Measurements from ENCODE around the gene FBRS.

DNA sequence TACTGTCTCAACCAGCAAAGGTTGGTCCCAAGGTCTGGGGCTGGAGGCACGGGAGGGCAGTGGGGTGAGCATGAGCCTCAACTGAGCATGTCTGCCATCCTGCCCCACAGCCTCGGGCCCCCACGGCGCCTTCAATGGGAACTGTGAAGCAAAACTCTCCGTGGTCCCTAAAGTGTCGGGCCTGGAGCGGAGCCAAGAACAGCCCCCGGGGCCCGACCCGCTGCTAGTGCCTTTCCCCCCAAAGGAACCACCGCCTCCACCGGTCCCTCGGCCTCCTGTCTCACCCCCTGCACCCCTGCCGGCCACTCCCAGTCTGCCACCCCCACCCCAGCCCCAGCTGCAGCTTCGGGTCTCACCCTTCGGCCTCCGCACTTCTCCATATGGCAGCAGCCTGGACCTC, 4.2 kb downstream of the FBRS start:
- TF ChIP-seq, protein P1, sequence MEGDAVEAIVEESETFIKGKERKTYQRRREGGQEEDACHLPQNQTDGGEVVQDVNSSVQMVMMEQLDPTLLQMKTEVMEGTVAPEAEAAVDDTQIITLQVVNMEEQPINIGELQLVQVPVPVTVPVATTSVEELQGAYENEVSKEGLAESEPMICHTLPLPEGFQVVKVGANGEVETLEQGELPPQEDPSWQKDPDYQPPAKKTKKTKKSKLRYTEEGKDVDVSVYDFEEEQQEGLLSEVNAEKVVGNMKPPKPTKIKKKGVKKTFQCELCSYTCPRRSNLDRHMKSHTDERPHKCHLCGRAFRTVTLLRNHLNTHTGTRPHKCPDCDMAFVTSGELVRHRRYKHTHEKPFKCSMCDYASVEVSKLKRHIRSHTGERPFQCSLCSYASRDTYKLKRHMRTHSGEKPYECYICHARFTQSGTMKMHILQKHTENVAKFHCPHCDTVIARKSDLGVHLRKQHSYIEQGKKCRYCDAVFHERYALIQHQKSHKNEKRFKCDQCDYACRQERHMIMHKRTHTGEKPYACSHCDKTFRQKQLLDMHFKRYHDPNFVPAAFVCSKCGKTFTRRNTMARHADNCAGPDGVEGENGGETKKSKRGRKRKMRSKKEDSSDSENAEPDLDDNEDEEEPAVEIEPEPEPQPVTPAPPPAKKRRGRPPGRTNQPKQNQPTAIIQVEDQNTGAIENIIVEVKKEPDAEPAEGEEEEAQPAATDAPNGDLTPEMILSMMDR (IDR thresholded peaks at IDR 0.05; ENCODE audit: low read depth, low read length): no peak
- TF ChIP-seq EZH2phosphoT487 (IDR thresholded peaks at IDR 0.05; ENCODE audit: low read depth): no peak

Data from OCI-LY3 (cell line).